Neuronal stem cell (in vitro differentiated cells): ENCODE results near the gene SFRP2.

Source experiments
- DNase-seq: peaks from one replicate; pipeline ENCODE4 v3.0.0-alpha.2; 2013; ENCODE audit warnings: low spot score
- H2AFZ ChIP-seq: one replicate; pipeline ENCODE4 v1.6.1; 2013; ENCODE audit warnings: mild to moderate bottlenecking, low read length, inconsistent platforms
- H2AK5ac ChIP-seq: 2 replicates; pipeline ENCODE4 v1.6.1; 2013; ENCODE audit warnings: low read depth, mild to moderate bottlenecking, inconsistent platforms, low read length, moderate library complexity, mixed read lengths
- H2BK120ac ChIP-seq: 2 replicates; pipeline ENCODE4 v1.6.1; 2013; ENCODE audit warnings: low read depth, mild to moderate bottlenecking, inconsistent platforms, low read length, moderate library complexity, mixed read lengths
- H2BK12ac ChIP-seq: one replicate; pipeline ENCODE4 v1.6.1; 2013; ENCODE audit warnings: low read length, inconsistent platforms
- H2BK15ac ChIP-seq: 2 replicates; pipeline ENCODE4 v1.6.1; 2013; ENCODE audit warnings: mild to moderate bottlenecking, low read length, inconsistent platforms, mixed read lengths
- H2BK5ac ChIP-seq: one replicate; pipeline ENCODE4 v1.6.1; 2013; ENCODE audit warnings: inconsistent platforms, mild to moderate bottlenecking, low read length, moderate library complexity
- H3K14ac ChIP-seq: one replicate; pipeline ENCODE4 v1.6.1; 2013; ENCODE audit warnings: low read length, inconsistent platforms
- H3K18ac ChIP-seq: 2 replicates; pipeline ENCODE4 v1.6.1; 2013; ENCODE audit warnings: low read length, inconsistent platforms
- H3K23ac ChIP-seq: 2 replicates; pipeline ENCODE4 v1.6.1; 2013; ENCODE audit warnings: low read depth, mild to moderate bottlenecking, mixed read lengths, low read length, inconsistent platforms; ENCODE audit not compliant: poor library complexity
- H3K27ac ChIP-seq: replicated peaks from 3 replicates; pipeline ENCODE4 v1.5.1; 2013; ENCODE audit warnings: low read length, inconsistent platforms
- H3K27me3 ChIP-seq, 3 experiments: 2 replicates each; pipeline ENCODE4 v1.6.1; 2013; ENCODE audit warnings: low read length in 3 of 3, mild to moderate bottlenecking in 2 of 3, inconsistent platforms in 1 of 3, low read depth in 1 of 3, mixed read lengths in 1 of 3, moderate library complexity in 1 of 3; ENCODE audit not compliant: control insufficient read depth in 3 of 3, insufficient read depth in 3 of 3
- H3K36me3 ChIP-seq, 2 donors: replicated peaks in 1 of 2; 2 replicates each; pipeline ENCODE4 v1.6.1; 2013; ENCODE audit warnings: low read length in 2 of 2; ENCODE audit not compliant: control insufficient read depth in 2 of 2, insufficient read depth in 2 of 2
- H3K4ac ChIP-seq: 2 replicates; pipeline ENCODE4 v1.6.1; 2013; ENCODE audit warnings: inconsistent platforms, mild to moderate bottlenecking, low read length, moderate library complexity
- H3K4me1 ChIP-seq, 2 donors: 1 replicate in 1 of 2; 2 replicates in 1 of 2; pipeline ENCODE4 v1.6.1; 2013; ENCODE audit warnings: low read length in 2 of 2, low read depth in 1 of 2; ENCODE audit not compliant: control insufficient read depth in 2 of 2, insufficient read depth in 1 of 2
- H3K4me2 ChIP-seq: one replicate; pipeline ENCODE4 v1.6.1; 2013; ENCODE audit warnings: mild to moderate bottlenecking, low read length, inconsistent platforms; ENCODE audit not compliant: insufficient read depth, poor library complexity, severe bottlenecking
- H3K4me3 ChIP-seq, 2 donors: 2 replicates each; pipeline ENCODE4 v1.5.1; 2013; ENCODE audit warnings: low read length in 2 of 2, mild to moderate bottlenecking in 2 of 2, inconsistent platforms in 1 of 2, moderate library complexity in 1 of 2
- H3K79me1 ChIP-seq: one replicate; pipeline ENCODE4 v1.6.1; 2013; ENCODE audit warnings: low read depth, mild to moderate bottlenecking, inconsistent platforms, low read length, moderate library complexity
- H3K9ac ChIP-seq: one replicate; pipeline ENCODE4 v1.6.1; 2013; ENCODE audit warnings: mild to moderate bottlenecking, low read depth, low read length, inconsistent platforms; ENCODE audit not compliant: poor library complexity
- H3K9me3 ChIP-seq, 2 donors: replicated peaks in 1 of 2; 2 replicates each; pipeline versions ENCODE3 to v1.6.1; 2013; ENCODE audit warnings: low read length in 2 of 2, mild to moderate bottlenecking in 2 of 2, inconsistent platforms in 1 of 2, low read depth in 1 of 2, mixed read lengths in 1 of 2, moderate library complexity in 1 of 2; ENCODE audit not compliant: control insufficient read depth in 2 of 2, insufficient read depth in 1 of 2
- H4K8ac ChIP-seq: one replicate; pipeline ENCODE4 v1.6.1; 2013; ENCODE audit warnings: low read depth, mild to moderate bottlenecking, inconsistent platforms, low read length, moderate library complexity
- H4K91ac ChIP-seq: one replicate; pipeline ENCODE4 v1.6.1; 2013; ENCODE audit warnings: low read length, low read depth, mild to moderate bottlenecking, inconsistent platforms; ENCODE audit not compliant: poor library complexity
- WGBS, 2 donors: extraction: QIAGEN DNeasy Blood & Tissue Kit; methylation state at CpG; one replicate each; pipeline ENCODE4 v1.1.7; 2013; ENCODE audit warnings: missing lambda C conversion rate in 2 of 2, mixed read lengths in 1 of 2; ENCODE audit not compliant: insufficient read length in 2 of 2, insufficient replicate concordance in 1 of 2; ENCODE audit errors: extremely low coverage in 2 of 2; 5-methylcytosine and 5-hydroxymethylcytosine counted together

The SFRP2 gene

DNA sequence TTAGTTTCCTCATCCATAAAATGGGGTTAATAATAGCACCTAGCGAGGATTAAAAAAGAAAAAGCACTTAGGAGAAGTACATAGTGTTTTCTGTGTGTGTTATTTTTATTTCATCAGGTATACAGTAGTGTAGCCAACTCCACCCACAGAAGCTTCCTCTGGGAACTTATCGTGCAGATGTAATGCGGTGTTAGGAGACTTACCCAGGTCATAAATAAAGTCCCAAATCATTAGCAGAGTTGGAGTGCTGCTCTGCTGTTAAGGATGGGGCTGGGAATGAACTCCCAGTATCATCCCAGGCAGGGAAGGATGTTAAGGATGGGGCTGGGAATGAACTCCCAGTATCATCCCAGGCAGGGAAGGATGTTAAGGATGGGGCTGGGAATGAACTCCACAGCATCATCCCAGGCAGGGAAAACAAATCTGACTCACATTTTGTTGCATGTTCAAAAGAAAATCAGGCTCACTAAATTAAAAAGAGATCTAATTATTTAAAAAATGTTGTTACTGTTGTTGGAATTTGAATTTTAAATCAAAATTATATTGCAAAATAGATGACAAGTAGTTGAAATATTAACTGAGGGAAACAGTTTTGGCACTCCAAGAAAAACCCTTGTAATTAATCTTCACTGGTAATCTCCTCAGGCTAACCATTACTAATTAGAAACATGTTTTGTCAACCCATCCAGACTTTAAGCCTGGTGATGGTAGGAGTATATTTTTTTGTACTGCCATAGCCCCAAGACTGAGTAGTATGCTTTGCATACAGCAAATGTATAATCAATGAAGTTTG lies 10.2 kb upstream of the SFRP2 start:
- Histone ChIP-seq H2AFZ (no peak overlapping the region), H3K18ac (no peak overlapping the region), H2AK5ac (no peak overlapping the region), H2BK12ac (no peak overlapping the region), H3K79me1 (no peaks in the 10 kb centered on the region), H3K4me2 (no peak overlapping the region), H3K27ac (no peak overlapping the region), H3K9ac (no peak overlapping the region), H2BK120ac (no peak overlapping the region), H4K91ac (no peak overlapping the region), H3K27me3 (no peaks in the 10 kb centered on the region), H3K14ac (no peak overlapping the region), H4K8ac (no peak overlapping the region), H2BK5ac (no peak overlapping the region), H3K23ac (no peak overlapping the region), H3K4me3 (no peak overlapping the region), H3K36me3 (no peaks in the 10 kb centered on the region), H3K4me1 (peaks cover 5 to 7% of the 10 kb centered on the region in 2 donors), H2BK15ac (no peak overlapping the region), H3K9me3 (no peaks in the 10 kb centered on the region), H3K4ac (no peak overlapping the region)
- DNase-seq = no peak
- WGBS, 2 donors = no CpG with 5 or more reads among the region's 3 CpGs

DNA sequence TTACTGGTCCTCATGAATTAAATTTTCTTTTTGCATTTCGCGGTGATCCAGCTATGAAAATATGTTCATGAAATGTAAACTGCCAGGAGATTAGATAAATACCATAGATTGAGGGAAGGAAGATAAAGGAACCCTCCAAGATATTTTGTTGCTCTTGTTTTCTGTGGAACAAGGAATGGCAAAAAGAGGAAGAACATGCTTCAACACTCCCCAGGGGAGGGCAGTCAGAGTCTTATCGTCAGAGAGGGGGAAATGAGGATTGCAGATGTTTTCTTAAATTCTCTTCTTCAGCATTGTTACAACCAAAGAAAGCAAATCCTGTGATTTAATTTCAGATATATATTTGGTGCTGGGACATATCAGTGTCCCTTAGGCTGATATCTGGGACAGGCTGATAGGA lies 9.5 kb upstream of the SFRP2 start:
- Histone ChIP-seq H3K14ac (no peak overlapping the region), H3K27ac (no peak overlapping the region), H2AFZ (no peak overlapping the region), H2AK5ac (no peak overlapping the region), H2BK12ac (no peak overlapping the region), H3K9ac (no peak overlapping the region), H3K23ac (no peak overlapping the region), H4K8ac (no peak overlapping the region), H3K9me3 (peaks cover 0 to 5% of the 10 kb centered on the region in 2 donors), H3K36me3 (no peaks in the 10 kb centered on the region), H4K91ac (no peak overlapping the region), H2BK5ac (no peak overlapping the region), H3K4ac (no peak overlapping the region), H2BK120ac (no peak overlapping the region), H3K4me2 (no peak overlapping the region), H3K18ac (no peak overlapping the region), H2BK15ac (no peak overlapping the region), H3K79me1 (no peaks in the 10 kb centered on the region), H3K27me3 (no peaks in the 10 kb centered on the region), H3K4me1 (peaks cover 7 to 9% of the 10 kb centered on the region in 2 donors), H3K4me3 (no peak overlapping the region)
- DNase-seq = no peak
- no CpG with 5 or more reads among the region's 3 CpGs for WGBS, 2 donors

DNA sequence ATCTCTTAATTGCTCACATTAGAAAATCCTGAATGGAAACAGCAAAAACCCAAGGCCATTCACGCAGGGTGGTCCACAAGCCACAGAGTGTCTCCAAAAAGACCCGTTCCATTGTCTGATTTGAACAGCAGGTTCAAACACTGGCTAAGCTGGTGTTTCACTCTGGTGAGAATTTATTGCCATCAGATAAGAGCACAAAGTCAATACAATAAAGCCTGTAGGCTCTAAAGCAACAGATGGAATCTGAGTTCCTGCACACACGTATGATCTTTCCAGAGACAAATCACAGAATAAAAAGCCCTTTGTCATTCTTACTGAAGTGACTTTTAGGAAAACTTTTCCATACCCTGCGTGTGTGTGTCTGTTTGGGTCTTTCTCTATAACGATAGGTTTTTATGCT lies 5.1 kb upstream of the SFRP2 start:
- H2BK15ac ChIP-seq = no peak overlapping the region
- no peak overlapping the region for H3K27ac ChIP-seq
- H2AFZ ChIP-seq = no peak overlapping the region
- no peak overlapping the region for H3K9ac ChIP-seq
- H3K4me1 ChIP-seq = peaks cover 13 to 20% of the 10 kb centered on the region in 2 donors
- no peak overlapping the region for H2BK5ac ChIP-seq
- peaks cover 0 to 24% of the 10 kb centered on the region in 2 donors for H3K9me3 ChIP-seq
- no peak for DNase-seq
- H3K36me3 ChIP-seq = peaks cover 0 to 9% of the 10 kb centered on the region in 2 donors
- H2BK120ac ChIP-seq = no peak overlapping the region
- H3K14ac ChIP-seq = no peak overlapping the region
- no peak overlapping the region for H2AK5ac ChIP-seq
- H3K4ac ChIP-seq = no peak overlapping the region
- H3K18ac ChIP-seq = no peak overlapping the region
- no peak overlapping the region for H2BK12ac ChIP-seq
- H4K8ac ChIP-seq = no peak overlapping the region
- H3K23ac ChIP-seq = no peak overlapping the region
- no peak overlapping the region for H4K91ac ChIP-seq
- no peaks in the 10 kb centered on the region for H3K27me3 ChIP-seq
- no peak overlapping the region for H3K4me3 ChIP-seq
- no peaks in the 10 kb centered on the region for H3K79me1 ChIP-seq
- WGBS, 2 donors = no CpG with 5 or more reads among the region's 5 CpGs
- no peak overlapping the region for H3K4me2 ChIP-seq

DNA sequence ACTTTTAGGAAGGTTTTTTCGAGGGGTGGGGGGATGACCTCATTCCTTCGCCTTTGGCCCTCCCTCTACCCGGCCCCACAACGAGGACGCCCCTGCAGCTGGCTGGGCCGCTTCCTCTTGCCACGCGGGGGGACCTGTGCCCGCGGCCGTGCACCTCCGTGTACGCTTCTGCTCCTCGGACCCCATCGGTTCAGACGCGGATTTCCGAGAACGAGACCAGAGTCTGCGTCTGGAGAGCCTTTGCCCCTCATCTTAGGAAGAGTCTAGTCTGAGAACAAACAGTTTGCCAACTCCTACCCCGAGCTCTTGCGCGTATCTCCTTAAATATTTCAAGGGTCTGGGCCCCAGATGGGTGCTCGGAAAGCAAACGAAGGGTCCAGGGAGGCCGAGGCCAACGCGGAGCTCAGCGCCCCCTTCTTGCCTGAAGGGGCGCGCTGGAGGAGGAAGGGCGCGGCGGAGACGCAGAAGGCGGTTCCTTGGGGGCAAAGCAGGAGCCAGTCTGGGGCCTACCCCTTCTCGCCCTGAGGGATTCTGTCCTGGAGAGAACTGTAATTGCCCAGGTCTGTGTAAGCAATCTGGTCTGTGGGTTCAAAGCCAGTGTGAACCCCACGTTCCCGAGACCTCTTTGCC lies 3.9 kb upstream of the SFRP2 start:
- peak overlapping the region; percentile 82 for H2BK15ac ChIP-seq
- no peak for DNase-seq
- H3K18ac ChIP-seq = peak overlapping the region; percentile 95
- H2BK12ac ChIP-seq = no peak overlapping the region
- H3K9ac ChIP-seq = peak overlapping the region; percentile 78
- H3K79me1 ChIP-seq = no peaks in the 10 kb centered on the region
- peak overlapping the region in 1 of 2 donors; percentile 72 for H3K4me3 ChIP-seq
- no peak overlapping the region for H4K8ac ChIP-seq
- no peak overlapping the region for H2BK120ac ChIP-seq
- WGBS, 2 donors = no CpG with 5 or more reads among the region's 39 CpGs
- peaks cover 0 to 9% of the 10 kb centered on the region in 2 donors for H3K36me3 ChIP-seq
- H2AFZ ChIP-seq = no peak overlapping the region
- peak overlapping the region; percentile 57 for H3K27ac ChIP-seq
- H3K14ac ChIP-seq = no peak overlapping the region
- no peak overlapping the region for H2AK5ac ChIP-seq
- H3K4me1 ChIP-seq = peaks cover 16 to 20% of the 10 kb centered on the region in 2 donors
- peak overlapping the region; percentile 84 for H3K4me2 ChIP-seq
- peak overlapping the region; percentile 1 for H2BK5ac ChIP-seq
- no peak overlapping the region for H3K23ac ChIP-seq
- peak overlapping the region; percentile 81 for H4K91ac ChIP-seq
- peak overlapping the region; percentile 71 for H3K4ac ChIP-seq
- H3K27me3 ChIP-seq = no peaks in the 10 kb centered on the region
- peaks cover 0 to 24% of the 10 kb centered on the region in 2 donors for H3K9me3 ChIP-seq
